ENCODE measurements around the gene GOLGA7B. TPM values are rescaled to one million over a fixed set of nuclear protein-coding genes. Genes with fewer than 3 reads are reported as not detected.

Gene GOLGA7B
- total and polyA plus RNA-seq, 8 donors, result 0.17 to 1.9 (median 0.49) TPM

DNA sequence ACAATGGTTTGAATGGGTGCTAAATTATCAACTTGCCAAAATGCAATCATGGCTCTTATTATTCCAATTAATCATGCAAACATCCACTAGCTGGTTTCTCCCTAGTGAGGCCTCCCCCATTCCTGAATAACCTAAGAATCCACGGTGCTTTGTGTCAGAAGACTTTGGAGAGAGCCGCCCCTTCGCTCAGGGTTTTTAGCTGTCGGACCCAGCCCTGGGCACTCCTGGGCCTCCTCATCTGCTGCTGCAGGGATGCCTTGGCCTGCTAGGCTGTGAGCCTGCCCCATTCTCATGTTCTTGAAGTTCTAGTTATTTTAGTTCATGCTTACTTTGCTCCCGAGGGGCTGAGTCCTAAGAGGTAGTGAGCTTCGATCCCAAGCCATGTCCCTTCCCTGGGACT lies 43.7 kb upstream of the GOLGA7B start:
- Histone ChIP-seq H3K36me3 (no peaks in the 10 kb centered on the region), H3K4me3 (no peak overlapping the region), H3K9me3 (no peaks in the 10 kb centered on the region), H3K4me1 (no peaks in the 10 kb centered on the region), H3K27me3 (peaks cover 0 to 18% of the 10 kb centered on the region in 2 donors), H3K27ac (no peak overlapping the region)
- ATAC-seq, result no peak
- TF ChIP-seq, protein P1, sequence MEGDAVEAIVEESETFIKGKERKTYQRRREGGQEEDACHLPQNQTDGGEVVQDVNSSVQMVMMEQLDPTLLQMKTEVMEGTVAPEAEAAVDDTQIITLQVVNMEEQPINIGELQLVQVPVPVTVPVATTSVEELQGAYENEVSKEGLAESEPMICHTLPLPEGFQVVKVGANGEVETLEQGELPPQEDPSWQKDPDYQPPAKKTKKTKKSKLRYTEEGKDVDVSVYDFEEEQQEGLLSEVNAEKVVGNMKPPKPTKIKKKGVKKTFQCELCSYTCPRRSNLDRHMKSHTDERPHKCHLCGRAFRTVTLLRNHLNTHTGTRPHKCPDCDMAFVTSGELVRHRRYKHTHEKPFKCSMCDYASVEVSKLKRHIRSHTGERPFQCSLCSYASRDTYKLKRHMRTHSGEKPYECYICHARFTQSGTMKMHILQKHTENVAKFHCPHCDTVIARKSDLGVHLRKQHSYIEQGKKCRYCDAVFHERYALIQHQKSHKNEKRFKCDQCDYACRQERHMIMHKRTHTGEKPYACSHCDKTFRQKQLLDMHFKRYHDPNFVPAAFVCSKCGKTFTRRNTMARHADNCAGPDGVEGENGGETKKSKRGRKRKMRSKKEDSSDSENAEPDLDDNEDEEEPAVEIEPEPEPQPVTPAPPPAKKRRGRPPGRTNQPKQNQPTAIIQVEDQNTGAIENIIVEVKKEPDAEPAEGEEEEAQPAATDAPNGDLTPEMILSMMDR (IDR thresholded peaks at IDR 0.05), result no peak
- no peak for DNase-seq
- intact Hi-C loops (cut with DNase I), result no loop called here

- TF ChIP-seq, protein P1 (IDR thresholded peaks at IDR 0.05), result no peak
- DNase-seq, result no peak
- H3K27me3 ChIP-seq, result peaks cover 0 to 19% of the 10 kb centered on the region in 2 donors
- H3K36me3 ChIP-seq, result no peaks in the 10 kb centered on the region
- H3K4me3 ChIP-seq, result no peak overlapping the region
- no peak overlapping the region for H3K27ac ChIP-seq
- H3K9me3 ChIP-seq, result no peaks in the 10 kb centered on the region
- intact Hi-C loops (cut with DNase I), result no loop called here
- no peaks in the 10 kb centered on the region for H3K4me1 ChIP-seq
- ATAC-seq, result no peak
Observed at GRCh38 chr10:97810446-97810845, 39.2 kb upstream of the GOLGA7B start.

DNA sequence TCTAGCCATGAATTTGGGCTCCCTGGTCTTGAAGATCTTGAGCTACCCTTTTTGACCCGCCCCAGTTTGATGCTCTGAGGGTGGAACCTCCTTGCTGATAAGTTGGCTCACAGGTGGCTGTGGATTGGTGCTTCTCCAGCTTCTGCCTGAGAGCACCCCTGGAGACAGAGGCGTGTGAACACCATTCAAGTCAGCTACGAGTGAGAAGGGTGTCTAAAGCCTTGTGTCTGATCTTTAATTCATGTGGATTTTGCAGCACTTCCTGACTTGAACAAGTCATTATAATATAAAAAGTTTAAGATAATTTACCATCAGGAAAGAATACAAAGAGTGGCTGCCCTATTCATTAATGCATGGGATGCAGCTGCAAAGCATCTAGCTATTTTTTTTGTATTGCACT lies 37.7 kb upstream of the GOLGA7B start:
- peaks cover 0 to 35% of the 10 kb centered on the region in 2 donors for H3K27me3 ChIP-seq
- no peak overlapping the region for H3K4me3 ChIP-seq
- H3K9me3 ChIP-seq, result no peaks in the 10 kb centered on the region
- intact Hi-C loops (cut with DNase I), result no loop called here
- ATAC-seq, result no peak
- TF ChIP-seq, protein P1 (IDR thresholded peaks at IDR 0.05), result no peak
- no peaks in the 10 kb centered on the region for H3K4me1 ChIP-seq
- H3K36me3 ChIP-seq, result no peaks in the 10 kb centered on the region
- DNase-seq, result no peak
- H3K27ac ChIP-seq, result no peak overlapping the region

DNA sequence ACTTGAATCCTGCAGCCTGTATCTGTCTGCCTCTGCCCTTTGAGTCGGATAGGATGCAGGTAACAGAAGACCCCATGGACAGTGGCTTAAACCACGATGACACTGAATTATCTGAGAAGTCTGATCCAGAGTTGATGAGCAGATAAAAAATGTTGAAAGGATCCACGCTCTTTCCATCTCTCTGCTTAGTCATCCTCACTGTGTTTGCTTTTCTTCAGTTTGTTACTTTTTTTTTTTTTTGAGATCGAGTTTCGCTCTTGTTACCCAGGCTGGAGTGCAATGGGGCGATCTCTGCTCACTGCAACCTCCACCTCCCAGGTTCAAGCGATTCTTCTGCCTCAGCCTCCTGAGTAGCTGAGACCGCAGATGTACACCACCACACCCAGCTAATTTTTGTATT lies 36.9 kb upstream of the GOLGA7B start:
- no peak overlapping the region for H3K27ac ChIP-seq
- H3K9me3 ChIP-seq, result no peaks in the 10 kb centered on the region
- no peak overlapping the region for H3K4me3 ChIP-seq
- DNase-seq (no peak), ATAC-seq (no peak)
- H3K4me1 ChIP-seq, result no peaks in the 10 kb centered on the region
- H3K27me3 ChIP-seq, result peaks cover 0 to 42% of the 10 kb centered on the region in 2 donors
- TF ChIP-seq, protein P1 (IDR thresholded peaks at IDR 0.05), result no peak
- intact Hi-C loops (cut with DNase I), result no loop called here
- H3K36me3 ChIP-seq, result no peaks in the 10 kb centered on the region

DNA sequence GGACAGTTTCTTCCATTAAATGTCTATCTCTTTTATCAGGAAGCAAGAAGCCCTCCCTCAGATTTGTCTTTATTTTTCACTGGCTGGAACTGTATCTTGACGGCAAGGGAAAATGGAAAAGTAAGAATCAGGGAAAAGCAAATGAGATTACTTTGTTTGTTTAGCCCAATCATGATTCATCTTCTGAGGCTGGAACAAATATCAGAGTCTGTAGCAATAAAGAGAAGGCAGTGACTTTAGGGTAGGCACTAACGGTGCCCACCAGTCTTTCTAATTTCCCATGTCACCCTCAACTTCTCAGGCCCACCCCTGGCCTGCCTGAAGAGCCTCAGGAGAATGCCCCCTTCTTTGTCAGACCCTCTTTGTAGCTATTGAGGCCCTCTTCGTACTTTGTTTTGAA lies 36.3 kb upstream of the GOLGA7B start:
- DNase-seq, result no peak
- no peak for ATAC-seq
- no peaks in the 10 kb centered on the region for H3K9me3 ChIP-seq
- H3K27me3 ChIP-seq, result peaks cover 0 to 45% of the 10 kb centered on the region in 2 donors
- intact Hi-C loops (cut with DNase I), result no loop called here
- H3K27ac ChIP-seq, result no peak overlapping the region
- H3K4me1 ChIP-seq, result no peaks in the 10 kb centered on the region
- H3K4me3 ChIP-seq, result no peak overlapping the region
- no peaks in the 10 kb centered on the region for H3K36me3 ChIP-seq
- TF ChIP-seq, protein P1 (IDR thresholded peaks at IDR 0.05), result no peak

Data from left lung (tissue), 10 donors.